ENCODE measurements around the gene APPBP2.
"Not testable (repeated sequence)": the region's sequence is repeated elsewhere in the genome, so short reads cannot be mapped to it uniquely, and the experiment has no call there.

APPBP2 gene

GRCh38 chr17:60490594-60490993 lies 35.4 kb downstream of the APPBP2 start:
- not testable (repeated sequence) for DNase-seq

GRCh38 chr17:60481604-60482003 lies 44.4 kb downstream of the APPBP2 start:
- no peak for DNase-seq

DNA sequence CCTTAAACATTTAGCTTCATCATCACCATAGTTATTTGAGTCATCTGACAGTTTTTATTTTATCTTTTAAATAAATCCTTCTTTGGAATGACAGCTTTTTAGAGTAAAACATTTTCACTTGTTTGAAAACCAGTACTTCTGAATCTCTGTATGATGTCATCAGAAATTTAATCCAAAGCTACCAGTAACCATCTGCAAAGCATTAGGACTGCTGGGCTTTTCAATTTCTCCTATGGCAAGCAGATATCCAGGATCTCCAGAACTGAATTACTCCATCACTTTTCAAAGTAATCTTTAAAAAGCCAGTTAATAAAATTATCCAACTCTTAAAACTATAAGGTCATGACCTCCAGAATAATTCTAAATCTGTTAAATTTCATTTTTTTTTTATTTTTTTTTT lies 52.3 kb downstream of the APPBP2 start:
- DNase-seq = no peak

GRCh38 chr17:60472449-60472848 lies 53.6 kb downstream of the APPBP2 start:
- DNase-seq = no peak

GRCh38 chr17:60471451-60471850 lies 54.6 kb downstream of the APPBP2 start:
- no peak for DNase-seq

DNA sequence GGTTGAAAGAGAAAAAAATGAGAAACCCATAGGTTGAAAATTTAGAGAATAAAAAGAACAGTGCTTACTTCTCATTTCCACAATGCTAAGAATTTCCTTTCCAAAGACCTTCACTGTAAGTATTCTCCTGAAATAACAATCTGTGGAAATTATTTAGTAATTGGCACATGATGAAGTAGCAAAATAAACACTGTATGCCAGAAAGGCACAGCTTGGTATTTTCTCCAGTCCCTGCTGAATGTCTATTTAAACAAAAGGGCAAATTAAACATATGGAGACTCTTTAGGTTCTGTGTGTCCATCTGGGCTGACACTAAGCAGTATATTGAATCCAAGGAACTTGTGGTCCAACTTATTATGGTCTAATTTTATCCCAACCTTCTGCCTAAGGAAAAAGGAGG lies 57.7 kb downstream of the APPBP2 start:
- DNase-seq = no peak

DNA sequence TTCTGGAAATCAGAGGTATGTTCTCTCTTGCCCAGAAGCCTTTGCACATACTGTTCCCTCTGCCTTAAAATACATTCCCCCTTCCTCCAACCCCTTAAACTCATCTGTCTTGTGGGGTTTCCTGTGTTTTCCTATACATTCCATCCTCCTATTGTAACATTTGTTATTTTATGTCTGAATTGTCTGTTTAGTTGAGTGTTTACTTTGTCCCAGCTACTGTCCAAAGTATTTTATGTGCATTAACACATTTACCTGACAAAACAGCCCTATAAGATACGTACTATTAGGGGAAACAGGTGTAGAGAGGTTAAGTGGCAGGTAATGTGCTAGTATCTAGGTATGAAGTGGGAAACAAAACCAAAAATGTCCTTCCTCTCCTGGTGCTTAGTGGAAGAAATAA lies 61.7 kb downstream of the APPBP2 start:
- DNase-seq = no peak

DNA sequence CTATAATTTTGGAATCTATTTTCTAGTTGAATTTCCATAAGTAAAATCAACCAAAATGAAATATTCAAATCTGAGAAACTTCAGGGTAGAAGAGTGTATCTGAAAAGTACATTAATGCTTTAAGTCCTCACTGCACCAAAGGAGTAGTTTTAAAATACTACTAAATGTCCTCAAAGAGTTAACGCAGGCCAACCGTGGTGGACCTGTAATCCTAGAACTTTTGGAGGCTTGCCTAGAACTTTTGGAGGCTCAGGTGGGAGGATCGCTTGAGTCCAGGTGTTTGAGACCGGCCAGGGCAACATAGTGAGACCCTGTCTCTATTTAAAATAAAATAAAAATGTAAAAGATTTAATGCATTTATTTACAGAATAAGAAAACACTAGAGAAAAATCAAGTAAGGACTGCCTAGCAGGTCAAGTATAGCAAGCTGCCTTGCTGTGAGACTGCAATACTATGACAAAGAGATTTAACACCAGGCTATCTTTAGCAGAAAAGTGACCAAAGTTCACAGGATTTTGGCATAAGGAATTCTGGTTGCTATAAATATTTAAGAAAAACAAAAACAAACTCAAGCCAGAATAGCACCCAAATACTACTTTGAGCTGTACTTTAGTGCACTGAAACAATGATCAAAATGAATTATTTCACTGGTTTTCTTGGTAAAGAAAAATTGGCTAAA lies 62.7 kb downstream of the APPBP2 start:
- no peak for DNase-seq

GRCh38 chr17:60461584-60461983 lies 64.5 kb downstream of the APPBP2 start:
- DNase-seq = no peak

DNA sequence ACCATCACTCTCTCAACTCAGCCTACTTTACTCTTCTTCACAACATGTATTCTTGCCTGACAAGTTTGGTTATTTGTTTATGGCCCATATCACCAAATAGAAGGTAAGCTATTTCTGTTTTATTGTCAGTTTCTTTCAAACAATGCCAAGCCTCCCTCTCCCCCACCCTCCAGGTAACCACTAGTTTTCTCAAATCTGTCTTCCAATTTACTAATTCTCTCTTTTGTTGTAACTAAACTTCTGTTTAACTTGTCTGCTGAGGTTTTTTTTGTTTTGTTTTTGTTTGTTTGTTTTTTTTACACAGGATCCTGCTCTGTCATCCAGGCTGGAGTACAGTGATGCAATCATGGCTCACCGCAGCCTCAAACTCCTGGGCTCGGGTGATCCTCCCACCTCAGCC lies 68.9 kb downstream of the APPBP2 start:
- no peak for DNase-seq

DNA sequence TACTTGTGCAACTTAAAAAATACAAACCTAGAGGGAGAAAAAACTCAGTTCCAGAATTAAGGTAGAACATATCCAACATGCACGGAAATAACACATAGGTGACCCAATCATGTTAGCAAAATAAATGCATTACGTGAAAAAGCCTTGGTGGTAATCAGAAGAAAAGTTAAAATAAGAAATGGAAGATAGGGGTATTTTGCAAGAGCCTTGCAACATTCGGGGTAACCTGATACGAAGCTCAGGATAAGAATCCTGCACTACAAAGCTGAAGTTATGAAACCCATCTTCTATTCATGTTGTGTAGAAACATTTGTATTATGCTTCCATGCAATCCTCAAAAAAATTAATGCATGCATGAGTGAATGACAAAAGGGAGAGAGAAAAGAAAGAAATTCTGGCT lies 70.7 kb downstream of the APPBP2 start:
- DNase-seq = no peak

- DNase-seq = no peak
Observed at GRCh38 chr17:60451965-60452364, 74.1 kb downstream of the APPBP2 start.

GRCh38 chr17:60451071-60451470 lies 75.0 kb downstream of the APPBP2 start:
- DNase-seq = no peak

DNA sequence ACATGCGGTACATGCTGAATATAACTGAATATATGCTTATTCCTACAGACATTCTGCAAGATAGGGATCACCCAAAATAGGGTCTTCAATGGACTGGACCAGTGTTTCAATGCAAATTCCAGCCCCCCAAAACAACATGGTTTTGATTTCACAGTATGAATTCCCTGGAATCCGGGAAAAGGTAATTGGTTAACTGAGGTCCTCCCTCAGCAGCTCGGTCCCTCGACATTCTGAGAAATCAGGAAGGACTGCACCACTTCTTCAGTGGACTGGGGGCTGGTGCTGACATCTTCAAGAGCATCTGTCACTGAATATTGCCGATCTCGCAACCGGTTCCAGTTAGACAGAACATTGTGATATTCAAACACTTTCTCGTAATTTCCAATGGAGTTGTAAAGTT lies 78.7 kb downstream of the APPBP2 start:
- no peak for DNase-seq

- no peak for DNase-seq
Observed at GRCh38 chr17:60445144-60445543, 80.9 kb downstream of the APPBP2 start.

- no peak for DNase-seq
Observed at GRCh38 chr17:60443713-60444112, 82.3 kb downstream of the APPBP2 start.

- DNase-seq = no peak
Observed at GRCh38 chr17:60442271-60443173, 83.5 kb downstream of the APPBP2 start.

DNA sequence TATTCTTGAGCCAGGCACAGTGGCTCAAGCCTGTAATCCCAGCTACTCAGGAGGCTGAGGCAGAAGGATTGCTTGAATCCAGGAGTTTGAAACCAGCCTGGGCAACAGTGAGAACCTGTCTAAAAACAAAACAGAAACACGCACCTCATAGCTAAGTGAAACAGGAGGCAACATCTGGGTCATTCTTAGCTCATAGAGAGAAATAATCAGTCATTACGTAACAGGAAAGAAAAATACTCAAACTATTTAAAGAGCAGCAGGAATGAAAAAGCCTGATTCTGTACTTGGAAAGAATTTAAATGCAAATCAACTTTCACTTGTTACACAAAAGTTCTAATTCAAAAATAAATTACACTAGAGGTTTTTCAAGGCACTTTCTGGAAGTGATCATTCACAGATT lies 86.5 kb downstream of the APPBP2 start:
- DNase-seq = no peak

- DNase-seq = no peak
Observed at GRCh38 chr17:60436676-60437075, 89.4 kb downstream of the APPBP2 start.

DNA sequence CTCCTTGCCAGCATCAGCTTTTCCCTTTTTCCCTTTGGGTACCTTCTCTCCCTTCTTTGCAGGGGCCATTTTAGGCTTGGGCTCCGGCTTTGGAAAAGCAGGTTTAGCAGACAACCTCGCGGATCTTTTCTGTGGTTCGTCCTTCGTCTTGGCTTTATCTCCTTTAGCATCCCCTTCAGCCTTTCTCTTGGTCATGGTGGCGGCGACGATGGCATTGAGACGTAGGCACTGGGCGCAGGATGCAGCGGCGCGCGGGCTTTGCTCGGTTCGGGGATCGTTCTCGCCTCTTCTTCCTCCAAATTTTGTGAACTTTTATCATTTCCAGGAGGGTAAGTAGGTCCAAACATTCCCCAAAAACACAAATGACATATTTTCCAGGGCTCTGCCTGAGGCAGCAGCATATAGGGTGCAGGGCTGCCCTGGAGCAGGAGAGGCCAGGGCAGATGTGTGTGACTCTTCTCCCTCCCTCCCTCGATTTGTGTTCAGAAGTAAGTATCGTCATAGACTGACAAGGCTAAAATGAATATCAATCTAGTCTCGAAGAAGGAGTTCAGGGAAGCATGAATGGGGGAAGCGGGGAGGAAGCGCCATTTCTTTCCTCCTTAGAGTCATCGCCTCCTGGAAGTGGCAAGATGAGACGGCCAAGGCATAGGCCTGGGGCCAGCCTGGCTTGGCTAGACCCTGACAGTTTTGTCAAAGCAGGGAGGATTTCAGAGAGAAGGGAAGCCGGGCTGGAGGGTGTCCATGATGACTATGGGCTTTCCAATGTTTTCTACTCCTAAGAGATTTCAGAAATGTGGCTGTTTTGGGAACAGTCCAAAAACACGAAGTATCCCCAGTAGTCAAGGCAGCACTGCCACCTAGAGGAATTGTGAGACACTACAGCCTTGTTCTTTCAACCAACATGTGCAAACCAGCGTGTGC lies 90.5 kb downstream of the APPBP2 start:
- peak; percentile 80 for DNase-seq

- DNase-seq = not testable (repeated sequence)
Observed at GRCh38 chr17:60433021-60433997, 92.7 kb downstream of the APPBP2 start.

DNA sequence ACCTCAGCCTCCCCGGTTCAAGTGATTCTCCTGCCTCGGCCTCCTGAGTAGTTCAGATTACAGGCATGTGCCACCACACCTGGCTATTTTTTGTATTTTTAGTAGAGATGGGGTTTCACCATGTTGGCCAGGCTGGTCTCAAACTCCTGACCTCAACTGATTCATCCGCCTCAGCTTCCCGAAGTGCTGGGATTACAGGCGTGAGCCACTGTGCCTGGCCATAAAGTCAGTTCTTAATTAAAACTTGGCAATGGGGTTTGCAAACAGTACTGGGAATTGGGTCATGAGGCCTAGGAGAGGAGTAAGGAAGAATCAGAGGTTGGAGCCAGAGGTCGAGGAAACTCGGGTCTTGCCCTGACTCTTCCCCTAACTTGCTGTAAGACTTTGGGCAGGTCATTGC lies 95.5 kb downstream of the APPBP2 start:
- DNase-seq = not testable (repeated sequence)
